ENCODE results near the gene CCL22.

Gene CCL22

GRCh38 chr16:57380671-57381462, 22.3 kb downstream of the CCL22 start:
- Histone ChIP-seq H3F3A (ENCODE audit: insufficient read depth, low read length) (no peaks in the 10 kb centered on the region), H3K27me3 (replicated peaks; ENCODE audit: insufficient read depth, low read length) (no peaks in the 10 kb centered on the region), H3K4me2 (ENCODE audit: low read depth, low read length) (no peak overlapping the region), H3K36me3 (replicated peaks; ENCODE audit: insufficient read depth, low read length) (no peaks in the 10 kb centered on the region), H3K27ac (ENCODE audit: low read length) (no peak overlapping the region), H3K4me3 (ENCODE audit: low read length) (no peak overlapping the region), H3K79me2 (ENCODE audit: low read length) (no peaks in the 10 kb centered on the region), H3K9me2 (replicated peaks; ENCODE audit: insufficient read depth, low read length) (no peaks in the 10 kb centered on the region), H3K9me3 (replicated peaks; ENCODE audit: insufficient read depth, low read length) (no peaks in the 10 kb centered on the region), H2AFZ (ENCODE audit: low read length) (no peak overlapping the region), H3K4me1 (ENCODE audit: low read length) (no peaks in the 10 kb centered on the region), H4K20me1 (ENCODE audit: insufficient read depth, low read length) (no peaks in the 10 kb centered on the region), H3K9ac (ENCODE audit: low read length) (no peak overlapping the region)
- DNase-seq, result no peak
- TF ChIP-seq CTCF (IDR thresholded peaks at IDR 0.05; ENCODE audit: low read length) (no peak), EZH2 (optimal IDR thresholded peaks at IDR 0.05; ENCODE audit: low read depth, low read length) (no peak), EZH2phosphoT487 (IDR thresholded peaks at IDR 0.05; ENCODE audit: low read length) (no peak)

- no peaks in the 10 kb centered on the region for H3F3A ChIP-seq (ENCODE audit: insufficient read depth, low read length)
- no peak overlapping the region for H3K9ac ChIP-seq (ENCODE audit: low read length)
- H3K9me3 ChIP-seq (replicated peaks; ENCODE audit: insufficient read depth, low read length), result no peaks in the 10 kb centered on the region
- no peaks in the 10 kb centered on the region for H3K4me1 ChIP-seq (ENCODE audit: low read length)
- H3K36me3 ChIP-seq (replicated peaks; ENCODE audit: insufficient read depth, low read length), result no peaks in the 10 kb centered on the region
- DNase-seq, result no peak
- no peak for TF ChIP-seq EZH2 (optimal IDR thresholded peaks at IDR 0.05; ENCODE audit: low read depth, low read length)
- H2AFZ ChIP-seq (ENCODE audit: low read length), result no peak overlapping the region
- no peaks in the 10 kb centered on the region for H3K9me2 ChIP-seq (replicated peaks; ENCODE audit: insufficient read depth, low read length)
- no peak overlapping the region for H3K27ac ChIP-seq (ENCODE audit: low read length)
- no peaks in the 10 kb centered on the region for H4K20me1 ChIP-seq (ENCODE audit: insufficient read depth, low read length)
- H3K4me2 ChIP-seq (ENCODE audit: low read depth, low read length), result no peak overlapping the region
- no peak overlapping the region for H3K4me3 ChIP-seq (ENCODE audit: low read length)
- H3K79me2 ChIP-seq (ENCODE audit: low read length), result no peaks in the 10 kb centered on the region
- no peaks in the 10 kb centered on the region for H3K27me3 ChIP-seq (replicated peaks; ENCODE audit: insufficient read depth, low read length)
Observed at GRCh38 chr16:57381791-57382534, 23.4 kb downstream of the CCL22 start.

- TF ChIP-seq EZH2 (optimal IDR thresholded peaks at IDR 0.05; ENCODE audit: low read depth, low read length) (no peak), CTCF (IDR thresholded peaks at IDR 0.05; ENCODE audit: low read length) (no peak), EZH2phosphoT487 (IDR thresholded peaks at IDR 0.05; ENCODE audit: low read length) (no peak)
- H3K4me2 ChIP-seq (ENCODE audit: low read depth, low read length), result no peak overlapping the region
- H3K79me2 ChIP-seq (ENCODE audit: low read length), result no peaks in the 10 kb centered on the region
- H4K20me1 ChIP-seq (ENCODE audit: insufficient read depth, low read length), result no peaks in the 10 kb centered on the region
- H3K9me2 ChIP-seq (replicated peaks; ENCODE audit: insufficient read depth, low read length), result no peaks in the 10 kb centered on the region
- H3K36me3 ChIP-seq (replicated peaks; ENCODE audit: insufficient read depth, low read length), result no peaks in the 10 kb centered on the region
- no peak overlapping the region for H3K27ac ChIP-seq (ENCODE audit: low read length)
- no peak overlapping the region for H3K4me3 ChIP-seq (ENCODE audit: low read length)
- H2AFZ ChIP-seq (ENCODE audit: low read length), result no peak overlapping the region
- no peaks in the 10 kb centered on the region for H3K9me3 ChIP-seq (replicated peaks; ENCODE audit: insufficient read depth, low read length)
- H3K9ac ChIP-seq (ENCODE audit: low read length), result no peak overlapping the region
- no peaks in the 10 kb centered on the region for H3F3A ChIP-seq (ENCODE audit: insufficient read depth, low read length)
- no peaks in the 10 kb centered on the region for H3K27me3 ChIP-seq (replicated peaks; ENCODE audit: insufficient read depth, low read length)
- DNase-seq, result no peak
- H3K4me1 ChIP-seq (ENCODE audit: low read length), result no peaks in the 10 kb centered on the region
Observed at GRCh38 chr16:57382535-57383275, 24.1 kb downstream of the CCL22 start.

Data from MM.1S (cell line).